HUDEP-2 (cell line): ENCODE results near the gene NDUFS3.

Experiments
- DNase-seq, 76 experiments: peaks; one replicate each; lab custom pipeline; 2025; ENCODE audit not compliant: unreplicated experiment in 76 of 76; lab: John Stamatoyannopoulos, UW

Gene NDUFS3

DNA sequence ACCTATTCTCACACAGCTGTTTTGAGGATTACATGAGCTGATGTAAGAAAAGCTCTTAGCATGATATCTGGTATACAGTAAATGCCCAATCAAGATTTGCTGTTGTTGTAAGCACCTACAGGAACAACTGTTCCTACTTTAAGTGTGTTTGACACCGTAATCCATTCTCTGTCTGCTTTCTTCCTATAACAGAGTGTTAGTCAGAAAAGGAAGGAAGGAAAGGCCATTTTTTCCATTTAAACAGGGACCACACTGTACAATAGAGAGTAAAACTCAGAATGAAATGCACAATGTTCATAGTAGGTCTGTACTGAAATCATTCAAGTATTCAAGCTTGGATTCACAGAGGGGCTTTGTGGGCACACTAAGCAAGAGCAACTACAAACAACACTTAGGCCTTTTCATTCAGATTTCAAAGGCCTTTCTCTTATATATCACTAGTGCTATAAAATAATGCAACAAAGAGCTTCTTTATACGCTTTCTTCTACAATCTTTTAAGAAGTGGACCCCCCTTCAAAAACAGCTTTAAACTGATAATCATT, 42.0 kb downstream of the NDUFS3 start:
- no peak for DNase-seq

GRCh38 chr11:47626234-47626633, 47.4 kb downstream of the NDUFS3 start:
- DNase-seq, result no peak

DNA sequence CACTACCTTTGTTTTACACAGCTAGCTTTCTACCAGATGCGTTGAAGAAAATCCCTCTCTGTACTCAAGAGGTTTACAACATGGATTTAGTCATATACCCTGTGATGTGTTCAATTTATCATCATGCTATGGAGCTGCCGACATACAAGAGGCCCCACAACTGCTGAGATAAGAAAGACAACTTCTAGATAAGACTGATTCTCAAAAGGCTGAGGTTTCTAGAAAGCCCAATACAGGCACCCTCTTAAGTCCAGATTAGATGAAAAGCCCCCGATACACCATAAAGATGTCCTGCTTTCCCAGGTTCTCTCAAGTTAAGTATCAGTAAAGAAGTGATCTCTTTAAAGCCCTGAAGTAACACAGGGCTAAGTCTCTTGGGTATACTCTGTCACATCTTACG, 49.2 kb downstream of the NDUFS3 start:
- no peak for DNase-seq

GRCh38 chr11:47631473-47631872, 52.6 kb downstream of the NDUFS3 start:
- no peak for DNase-seq
